ENCODE measurements around the gene NT5C3B. TPM values are rescaled to one million over a fixed set of nuclear protein-coding genes. Genes with fewer than 3 reads are reported as not detected.

The NT5C3B gene
- total RNA-seq, 1 experiment from 2014 or later: 118 TPM

DNA sequence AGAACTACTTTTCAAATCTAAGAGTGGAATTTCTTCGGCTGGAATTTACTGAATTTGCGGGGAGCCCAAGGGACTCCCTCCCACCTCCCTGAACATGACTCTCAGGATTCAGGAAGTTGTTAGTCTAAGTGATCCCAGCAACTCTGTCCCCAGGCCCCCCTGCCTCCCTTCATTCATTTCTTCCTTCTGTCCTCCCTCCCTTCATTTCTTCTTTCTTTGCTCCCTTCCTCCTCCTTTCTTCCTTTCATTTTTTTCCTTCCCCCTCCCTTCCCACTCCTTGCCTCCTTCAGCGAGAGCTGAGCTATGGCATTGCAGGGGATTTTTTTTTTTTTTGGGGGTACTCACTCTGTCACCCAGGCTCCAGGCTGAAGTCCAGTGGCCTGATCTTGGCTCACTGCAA is 38.7 kb downstream of the NT5C3B start:
- H3K36me3 ChIP-seq (ENCODE audit: control insufficient read depth, insufficient read depth, low read length): no peaks in the 10 kb centered on the region
- in situ Hi-C loops (cut with HindIII; ENCODE audit: low pct_unique_long_range_greater_than_20kb, low sequenced_read_pairs): no loop called here
- no peak for ATAC-seq
- ChIA-PET POLR2A (interaction anchor here (0.6 kb wide), 1 partner anchor 49 kb away, joined by 6 read pairs; no protein-coding TSS in a partner anchor), CTCF (interaction anchor here (0.7 to 0.8 kb wide), 2 partner anchors 11 to 57 kb away, joined by 7 to 8 read pairs; partner anchors contain the start of gene JUP)
- H3K4me1 ChIP-seq (ENCODE audit: control insufficient read depth, insufficient read depth, low read length): peaks cover 52% of the 10 kb centered on the region
- TF ChIP-seq SIN3A (IDR thresholded peaks at IDR 0.05; ENCODE audit: borderline replicate concordance, insufficient read depth, low read depth, low read length) (no peak), TCF7L2 (IDR thresholded peaks at IDR 0.05; ENCODE audit: low read depth, low read length) (no peak), POLR2AphosphoS5 (IDR thresholded peaks at IDR 0.05; ENCODE audit: low read depth, low read length) (no peak)
- TF ChIP-seq, protein P1, sequence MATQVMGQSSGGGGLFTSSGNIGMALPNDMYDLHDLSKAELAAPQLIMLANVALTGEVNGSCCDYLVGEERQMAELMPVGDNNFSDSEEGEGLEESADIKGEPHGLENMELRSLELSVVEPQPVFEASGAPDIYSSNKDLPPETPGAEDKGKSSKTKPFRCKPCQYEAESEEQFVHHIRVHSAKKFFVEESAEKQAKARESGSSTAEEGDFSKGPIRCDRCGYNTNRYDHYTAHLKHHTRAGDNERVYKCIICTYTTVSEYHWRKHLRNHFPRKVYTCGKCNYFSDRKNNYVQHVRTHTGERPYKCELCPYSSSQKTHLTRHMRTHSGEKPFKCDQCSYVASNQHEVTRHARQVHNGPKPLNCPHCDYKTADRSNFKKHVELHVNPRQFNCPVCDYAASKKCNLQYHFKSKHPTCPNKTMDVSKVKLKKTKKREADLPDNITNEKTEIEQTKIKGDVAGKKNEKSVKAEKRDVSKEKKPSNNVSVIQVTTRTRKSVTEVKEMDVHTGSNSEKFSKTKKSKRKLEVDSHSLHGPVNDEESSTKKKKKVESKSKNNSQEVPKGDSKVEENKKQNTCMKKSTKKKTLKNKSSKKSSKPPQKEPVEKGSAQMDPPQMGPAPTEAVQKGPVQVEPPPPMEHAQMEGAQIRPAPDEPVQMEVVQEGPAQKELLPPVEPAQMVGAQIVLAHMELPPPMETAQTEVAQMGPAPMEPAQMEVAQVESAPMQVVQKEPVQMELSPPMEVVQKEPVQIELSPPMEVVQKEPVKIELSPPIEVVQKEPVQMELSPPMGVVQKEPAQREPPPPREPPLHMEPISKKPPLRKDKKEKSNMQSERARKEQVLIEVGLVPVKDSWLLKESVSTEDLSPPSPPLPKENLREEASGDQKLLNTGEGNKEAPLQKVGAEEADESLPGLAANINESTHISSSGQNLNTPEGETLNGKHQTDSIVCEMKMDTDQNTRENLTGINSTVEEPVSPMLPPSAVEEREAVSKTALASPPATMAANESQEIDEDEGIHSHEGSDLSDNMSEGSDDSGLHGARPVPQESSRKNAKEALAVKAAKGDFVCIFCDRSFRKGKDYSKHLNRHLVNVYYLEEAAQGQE (IDR thresholded peaks at IDR 0.05; ENCODE audit: insufficient read depth in 1 of 2, low read depth in 2 of 2, low read length in 1 of 2): no peak
- TF ChIP-seq, protein P2, sequence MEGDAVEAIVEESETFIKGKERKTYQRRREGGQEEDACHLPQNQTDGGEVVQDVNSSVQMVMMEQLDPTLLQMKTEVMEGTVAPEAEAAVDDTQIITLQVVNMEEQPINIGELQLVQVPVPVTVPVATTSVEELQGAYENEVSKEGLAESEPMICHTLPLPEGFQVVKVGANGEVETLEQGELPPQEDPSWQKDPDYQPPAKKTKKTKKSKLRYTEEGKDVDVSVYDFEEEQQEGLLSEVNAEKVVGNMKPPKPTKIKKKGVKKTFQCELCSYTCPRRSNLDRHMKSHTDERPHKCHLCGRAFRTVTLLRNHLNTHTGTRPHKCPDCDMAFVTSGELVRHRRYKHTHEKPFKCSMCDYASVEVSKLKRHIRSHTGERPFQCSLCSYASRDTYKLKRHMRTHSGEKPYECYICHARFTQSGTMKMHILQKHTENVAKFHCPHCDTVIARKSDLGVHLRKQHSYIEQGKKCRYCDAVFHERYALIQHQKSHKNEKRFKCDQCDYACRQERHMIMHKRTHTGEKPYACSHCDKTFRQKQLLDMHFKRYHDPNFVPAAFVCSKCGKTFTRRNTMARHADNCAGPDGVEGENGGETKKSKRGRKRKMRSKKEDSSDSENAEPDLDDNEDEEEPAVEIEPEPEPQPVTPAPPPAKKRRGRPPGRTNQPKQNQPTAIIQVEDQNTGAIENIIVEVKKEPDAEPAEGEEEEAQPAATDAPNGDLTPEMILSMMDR (IDR thresholded peaks at IDR 0.05): no peak
- BruUV-seq (replicated peaks): no TSS peak
- no peaks in the 10 kb centered on the region for H3K27me3 ChIP-seq (ENCODE audit: control insufficient read depth, insufficient read depth, low read length)
- peak overlapping the region; percentile 25; the same call in 1 of the 2 replicates for H3K27ac ChIP-seq (ENCODE audit: low read length)
- no peak for DNase-seq (ENCODE audit: low read depth, low spot score)
- intact Hi-C loops (cut with micrococcal nuclease; ENCODE audit: unreplicated experiment): no loop called here
- H3K4me3 ChIP-seq (ENCODE audit: low read depth in 2 of 2, low read length in 2 of 2): no peak overlapping the region
- H3K9me3 ChIP-seq (ENCODE audit: control insufficient read depth, insufficient read depth, low read depth, low read length): no peaks in the 10 kb centered on the region

DNA sequence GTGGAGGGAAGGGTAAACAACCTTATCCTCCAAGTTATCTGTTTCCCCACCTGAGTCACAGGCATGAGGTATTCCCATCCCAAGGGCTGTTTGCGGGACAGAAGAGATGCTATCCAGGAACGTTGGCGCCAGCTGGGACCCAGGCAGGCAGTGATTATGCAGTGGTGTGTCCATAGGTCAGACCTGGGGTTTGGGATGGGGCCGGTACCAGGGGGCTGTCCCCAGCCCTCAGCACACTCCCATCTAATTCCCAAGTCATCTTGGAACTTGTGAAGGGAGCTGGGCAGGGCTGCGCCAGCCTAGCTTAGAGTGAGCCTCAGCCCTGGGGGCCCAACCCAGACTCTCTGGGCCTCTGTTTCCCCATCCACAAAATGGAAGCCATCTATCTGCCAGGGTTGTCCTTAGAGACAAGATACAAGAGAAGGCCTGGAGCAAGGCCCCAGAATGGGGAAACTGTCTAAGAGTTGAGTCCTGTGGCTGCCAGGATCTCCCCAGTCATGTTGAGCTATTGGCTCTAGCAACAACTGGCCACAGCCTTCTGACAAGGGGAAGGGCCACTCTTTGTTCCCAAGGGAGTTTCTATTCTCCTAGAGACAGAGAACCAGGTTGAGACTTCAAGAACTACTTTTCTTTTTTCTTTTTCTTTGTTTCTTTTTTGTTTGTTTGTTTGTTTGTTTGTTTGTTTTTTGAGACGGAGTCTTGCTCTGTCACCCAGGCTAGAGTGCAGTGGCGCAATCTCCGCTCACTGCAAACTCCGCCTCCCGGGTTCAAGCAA is 39.7 kb downstream of the NT5C3B start:
- intact Hi-C loops (cut with micrococcal nuclease; ENCODE audit: unreplicated experiment): no loop called here
- POLR2A ChIA-PET: interaction anchor here (0.5 to 0.7 kb wide), 2 partner anchors 18 kb away, joined by 3 to 5 read pairs; no protein-coding TSS in a partner anchor
- Histone ChIP-seq H3K36me3 (ENCODE audit: control insufficient read depth, insufficient read depth, low read length) (no peaks in the 10 kb centered on the region), H3K4me3 (ENCODE audit: low read depth in 2 of 2, low read length in 2 of 2) (no peak overlapping the region), H3K9me3 (ENCODE audit: control insufficient read depth, insufficient read depth, low read depth, low read length) (no peaks in the 10 kb centered on the region), H3K4me1 (ENCODE audit: control insufficient read depth, insufficient read depth, low read length) (peaks cover 54% of the 10 kb centered on the region), H3K27me3 (ENCODE audit: control insufficient read depth, insufficient read depth, low read length) (no peaks in the 10 kb centered on the region), H3K27ac (ENCODE audit: low read length) (peak overlapping the region; percentile 57; the same call in 1 of the 2 replicates)
- ATAC-seq: peak; percentile 14; the same call in 1 of the 2 replicates
- TF ChIP-seq TCF7L2 (IDR thresholded peaks at IDR 0.05; ENCODE audit: low read depth, low read length) (no peak), POLR2AphosphoS5 (IDR thresholded peaks at IDR 0.05; ENCODE audit: low read depth, low read length) (no peak), SIN3A (IDR thresholded peaks at IDR 0.05; ENCODE audit: borderline replicate concordance, insufficient read depth, low read depth, low read length) (no peak)
- TF ChIP-seq, protein P1 (IDR thresholded peaks at IDR 0.05; ENCODE audit: insufficient read depth in 1 of 2, low read depth in 2 of 2, low read length in 1 of 2): no peak
- TF ChIP-seq, protein P2 (IDR thresholded peaks at IDR 0.05): no peak
- CTCF ChIA-PET: interaction anchor here (0.7 kb wide), 1 partner anchor 59 kb away, joined by 3 read pairs; no protein-coding TSS in a partner anchor
- in situ Hi-C loops (cut with HindIII; ENCODE audit: low pct_unique_long_range_greater_than_20kb, low sequenced_read_pairs): no loop called here
- no peak for DNase-seq (ENCODE audit: low read depth, low spot score)
- no TSS peak for BruUV-seq (replicated peaks)
